Activated CD8-positive, alpha-beta memory T cell treated with anti-CD3 and anti-CD28 coated beads, Interleukin-2, amount 50 U/mL, for 1 hour (primary cell): Measurements from ENCODE around the gene SH3GLB1.

Experiments used
- DNase-seq: peaks from one replicate; pipeline ENCODE4 v3.0.0-alpha.2; 2020; ENCODE audit errors: extremely low read depth

The SH3GLB1 gene

GRCh38 chr1:86733340-86733739 lies 29.0 kb downstream of the SH3GLB1 start:
- no peak for DNase-seq

DNA sequence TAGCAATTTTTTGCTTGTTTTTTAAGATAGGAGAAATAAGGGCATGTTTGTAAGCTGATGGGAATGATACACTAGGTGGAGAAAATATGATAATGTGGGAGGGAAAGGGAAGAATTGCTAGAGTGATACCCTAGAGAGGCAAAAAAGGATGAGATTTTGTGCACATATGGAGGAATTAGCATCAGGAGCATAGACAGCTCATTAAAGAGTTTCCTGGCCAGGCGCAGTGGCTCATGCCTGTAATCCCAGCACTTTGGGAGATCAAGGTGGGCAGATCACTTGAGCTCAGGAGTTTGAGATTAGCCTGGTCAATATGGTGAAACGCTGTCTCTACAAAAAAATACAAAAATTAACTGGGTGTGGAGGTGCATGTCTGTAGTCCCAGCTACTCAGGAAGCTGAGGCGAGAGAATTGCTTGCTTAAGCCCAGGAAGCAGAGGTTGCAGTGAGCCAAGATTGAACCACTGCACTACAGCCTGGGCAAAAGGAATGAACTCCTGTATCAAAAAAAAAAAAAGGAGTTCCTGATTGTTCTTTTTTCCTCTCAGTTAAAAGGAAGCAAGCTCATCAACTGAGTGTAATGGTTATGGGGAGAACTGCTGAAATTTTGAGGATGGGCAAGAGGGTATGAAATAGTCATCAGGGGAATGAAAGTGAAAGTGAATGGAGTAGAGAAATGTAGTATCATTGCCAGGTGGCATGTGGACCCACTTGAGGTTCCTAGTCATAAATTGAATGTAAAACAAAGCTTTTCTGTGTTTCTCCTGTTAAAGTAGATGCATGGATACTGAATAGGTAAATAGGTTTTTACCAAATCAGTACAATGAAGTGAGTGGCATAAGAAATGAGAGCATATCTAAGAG lies 35.5 kb downstream of the SH3GLB1 start:
- no peak for DNase-seq

DNA sequence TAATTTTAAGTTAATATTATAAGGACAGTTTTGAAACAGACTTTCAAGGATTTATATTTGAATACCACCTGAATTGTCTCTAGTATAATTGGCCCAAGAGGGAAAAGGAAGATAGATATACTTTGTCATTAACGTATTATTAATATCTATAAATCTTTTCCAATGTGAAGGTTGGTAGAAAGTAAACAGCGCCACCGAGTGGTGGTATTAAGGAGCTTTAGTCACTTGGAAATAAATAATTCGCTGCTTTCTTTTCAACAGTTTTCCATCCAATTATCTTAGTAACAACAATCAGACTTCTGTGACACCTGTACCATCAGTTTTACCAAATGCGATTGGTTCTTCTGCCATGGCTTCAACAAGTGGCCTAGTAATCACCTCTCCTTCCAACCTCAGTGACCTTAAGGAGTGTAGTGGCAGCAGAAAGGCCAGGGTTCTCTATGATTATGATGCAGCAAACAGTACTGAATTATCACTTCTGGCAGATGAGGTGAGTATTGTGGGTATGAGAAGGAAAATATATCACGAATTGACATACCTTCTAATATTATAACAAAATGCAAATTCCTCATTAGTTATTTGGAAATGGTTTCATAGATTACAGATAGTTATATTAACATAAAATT lies 37.7 kb downstream of the SH3GLB1 start:
- DNase-seq, result no peak

GRCh38 chr1:86747304-86747703 lies 42.9 kb downstream of the SH3GLB1 start:
- no peak for DNase-seq

- DNase-seq, result no peak
These were observed 44.4 kb downstream of the SH3GLB1 start for GRCh38 chr1:86748622-86749373.

DNA sequence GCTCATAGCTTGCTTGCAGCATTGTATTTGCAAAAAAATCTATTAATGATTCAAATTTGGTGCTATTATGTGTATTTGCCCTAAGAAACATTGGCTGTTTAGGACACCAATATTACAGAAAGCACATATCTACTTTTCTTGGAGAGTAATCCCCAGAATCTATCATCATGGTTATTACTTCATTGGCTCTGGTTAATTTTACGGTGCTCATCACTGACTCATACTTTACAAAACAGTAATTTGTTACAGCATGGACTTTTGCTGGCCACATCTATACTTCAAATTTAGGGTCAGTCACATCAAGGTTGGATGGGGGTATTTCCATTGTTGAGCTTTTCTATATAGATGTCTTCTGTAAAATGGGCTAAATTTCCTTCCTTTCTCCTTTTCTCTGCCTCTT lies 45.7 kb downstream of the SH3GLB1 start:
- no peak for DNase-seq

- no peak for DNase-seq
These were observed 46.2 kb downstream of the SH3GLB1 start for GRCh38 chr1:86750530-86750929.

DNA sequence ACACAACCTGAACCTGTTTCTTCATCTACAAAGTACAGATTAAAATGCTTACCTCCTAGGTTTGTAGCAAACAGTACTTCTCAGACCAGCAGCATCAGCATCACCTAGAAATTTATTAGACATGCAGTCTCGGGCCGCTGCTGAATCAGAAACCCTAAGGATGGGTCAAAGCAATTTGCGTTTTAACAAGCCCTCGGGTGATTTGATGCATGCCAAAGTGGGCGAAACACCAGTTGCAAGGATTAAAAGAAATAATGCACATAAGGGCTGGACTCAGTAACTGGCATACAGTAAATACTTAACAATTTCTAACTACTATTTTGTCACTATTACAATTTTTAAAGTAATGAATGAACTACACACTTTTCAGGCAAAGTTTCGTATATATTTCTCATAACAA lies 47.5 kb downstream of the SH3GLB1 start:
- no peak for DNase-seq

DNA sequence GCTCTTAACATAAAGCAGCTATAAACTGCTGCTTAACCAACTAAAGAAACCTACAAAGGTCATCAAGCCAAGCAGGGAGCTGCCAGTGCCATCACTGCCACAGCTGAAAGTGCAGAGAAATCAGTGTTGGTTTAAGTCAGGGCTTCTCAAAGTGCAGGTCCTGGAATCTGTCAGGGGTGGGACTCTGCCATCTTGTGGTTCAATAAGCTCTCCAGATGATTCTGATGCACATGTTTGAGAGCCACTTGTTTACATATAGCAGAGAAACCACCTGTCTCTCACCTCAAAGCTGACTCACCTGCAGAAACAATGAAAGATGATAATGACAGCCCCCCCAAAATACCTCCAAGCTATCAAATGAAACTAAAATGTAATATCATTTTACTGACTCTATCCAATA lies 49.3 kb downstream of the SH3GLB1 start:
- DNase-seq, result no peak

DNA sequence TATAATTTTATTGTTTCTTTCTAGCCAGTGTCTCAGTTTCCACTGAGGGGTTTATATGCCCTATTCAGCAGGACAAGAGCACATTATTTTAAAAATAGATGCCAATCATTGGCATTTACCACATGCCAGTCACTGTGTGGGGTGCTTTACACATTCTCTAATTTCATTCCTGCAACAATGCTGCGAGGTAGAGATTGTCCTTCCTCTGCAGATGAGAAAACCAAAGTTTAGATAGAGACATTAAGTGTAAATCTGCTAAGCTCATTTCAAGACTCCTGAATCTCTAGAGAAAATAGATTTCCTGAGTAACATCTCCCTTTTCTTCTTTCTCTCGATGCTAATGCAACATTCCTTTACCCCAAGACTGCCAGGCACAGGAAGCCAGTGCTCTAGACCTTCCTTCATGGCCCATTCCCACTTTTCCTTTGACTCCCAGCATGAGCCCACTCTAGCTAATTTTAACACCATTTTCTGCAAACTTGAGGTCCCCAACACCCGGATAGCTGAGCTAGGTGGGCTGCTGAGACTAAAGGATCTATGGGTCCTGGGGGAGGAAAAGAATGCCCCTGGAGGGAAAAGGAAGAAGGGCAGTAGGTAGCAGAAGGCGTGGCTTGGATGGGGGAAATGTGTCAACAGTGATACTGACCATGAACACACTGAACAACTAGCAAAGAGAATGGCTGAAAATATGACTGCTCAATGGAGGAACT lies 50.0 kb downstream of the SH3GLB1 start:
- DNase-seq, result no peak

DNA sequence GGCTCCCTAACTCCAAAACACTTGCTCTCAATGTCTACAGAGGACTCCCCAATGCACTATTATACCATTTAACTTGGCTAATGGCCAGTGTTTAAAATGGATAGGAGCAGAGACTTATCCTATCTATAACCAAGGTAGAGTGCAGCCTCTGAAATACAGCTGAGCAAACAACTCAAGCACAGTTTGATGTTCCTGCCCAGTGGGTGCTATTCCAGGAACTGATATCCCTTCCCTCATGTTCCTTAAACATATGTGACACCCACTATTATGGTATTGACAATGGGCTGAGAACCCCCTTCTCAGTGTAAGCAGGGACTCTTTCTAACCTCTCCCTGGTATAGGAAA lies 51.7 kb downstream of the SH3GLB1 start:
- no peak for DNase-seq

DNA sequence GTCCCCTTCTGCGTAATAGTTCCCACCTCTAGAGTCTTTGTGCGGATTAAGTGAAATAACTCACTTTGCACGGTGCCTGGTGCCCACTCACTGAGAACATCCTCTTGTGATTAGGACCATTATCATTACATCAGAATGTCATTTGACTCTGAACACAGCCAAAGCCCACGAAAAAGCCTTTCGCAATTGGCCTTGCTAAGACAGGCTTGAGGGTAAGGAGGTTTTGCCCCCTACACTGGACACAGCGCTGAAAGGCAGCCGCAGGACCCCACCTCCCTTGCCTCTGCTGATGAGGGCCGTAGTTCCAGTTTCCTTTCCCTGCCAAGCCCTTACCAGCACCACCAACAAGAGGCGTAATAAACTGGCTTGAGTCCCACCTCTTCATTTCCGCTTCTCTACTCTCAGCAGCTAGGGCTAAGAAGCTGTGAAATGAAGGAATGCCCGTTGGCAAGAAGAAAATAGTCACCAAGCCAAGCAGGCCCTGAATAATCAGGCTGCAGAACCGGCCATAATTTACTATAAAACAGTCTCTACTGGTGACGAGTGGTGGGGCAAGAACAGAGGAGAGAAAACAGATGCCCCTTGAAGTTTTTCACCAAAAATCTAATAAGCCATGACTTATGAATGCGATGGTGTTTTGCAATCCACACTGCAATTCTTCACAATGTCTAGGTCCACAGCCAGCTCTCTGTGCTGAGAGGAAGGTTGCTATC lies 53.1 kb downstream of the SH3GLB1 start:
- DNase-seq, result no peak

DNA sequence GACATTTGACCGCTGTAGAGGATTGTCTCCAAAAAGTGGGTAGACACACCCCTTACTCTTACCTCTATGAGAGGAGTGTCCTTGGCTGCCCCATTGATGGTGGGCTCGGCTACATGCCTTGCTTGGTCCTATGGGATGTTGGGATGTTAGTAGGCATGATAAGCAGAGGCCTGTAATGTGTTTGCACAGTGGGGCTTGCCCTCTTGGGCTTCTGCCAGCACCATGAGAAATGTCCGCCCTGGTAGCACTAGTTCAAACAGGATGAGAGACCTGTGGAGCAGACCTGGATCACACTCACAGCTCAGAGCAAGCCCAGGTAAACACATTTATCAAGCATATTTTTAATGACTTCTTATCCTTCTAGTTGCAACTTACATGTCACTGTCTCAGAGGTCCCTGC lies 54.2 kb downstream of the SH3GLB1 start:
- no peak for DNase-seq

GRCh38 chr1:86760199-86760598 lies 55.8 kb downstream of the SH3GLB1 start:
- DNase-seq, result no peak

GRCh38 chr1:86762336-86762735 lies 58.0 kb downstream of the SH3GLB1 start:
- DNase-seq, result no peak

DNA sequence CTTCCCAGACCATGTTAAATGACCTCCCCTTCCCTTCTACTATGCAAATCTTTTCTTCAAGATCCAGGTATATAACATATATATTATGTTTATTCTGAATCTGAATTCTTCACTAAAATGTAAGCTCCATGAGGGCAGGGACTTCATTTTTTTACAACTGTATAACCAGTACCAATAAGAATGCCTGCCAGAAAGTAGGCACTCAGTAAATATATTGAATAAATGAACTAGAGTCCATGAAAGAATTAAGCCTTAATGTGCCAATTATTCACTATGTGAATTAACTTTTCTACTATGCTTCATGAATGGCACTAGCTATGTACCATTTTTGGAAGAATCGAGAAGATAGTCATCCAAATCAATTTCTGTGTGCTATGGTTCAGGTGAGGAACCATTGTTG lies 60.1 kb downstream of the SH3GLB1 start:
- DNase-seq, result no peak

DNA sequence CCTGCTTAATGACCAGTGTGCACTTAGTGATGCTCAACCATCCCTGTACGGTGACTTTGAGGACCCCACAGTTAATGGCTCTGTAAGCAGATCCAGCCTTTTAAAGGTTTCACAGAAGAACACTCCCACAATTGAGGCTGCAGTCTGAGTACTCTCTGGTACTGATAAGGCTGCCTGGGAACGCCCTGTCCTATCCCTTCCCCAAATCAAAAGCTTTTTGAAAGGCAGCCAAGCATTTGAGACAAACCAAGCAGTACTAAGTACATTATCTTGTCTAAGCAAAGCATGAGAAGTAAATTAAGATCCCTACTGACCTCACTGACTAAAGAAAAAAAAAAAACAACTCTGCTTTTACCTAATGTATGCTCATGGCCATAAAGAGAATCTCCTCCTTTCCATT lies 60.7 kb downstream of the SH3GLB1 start:
- no peak for DNase-seq

DNA sequence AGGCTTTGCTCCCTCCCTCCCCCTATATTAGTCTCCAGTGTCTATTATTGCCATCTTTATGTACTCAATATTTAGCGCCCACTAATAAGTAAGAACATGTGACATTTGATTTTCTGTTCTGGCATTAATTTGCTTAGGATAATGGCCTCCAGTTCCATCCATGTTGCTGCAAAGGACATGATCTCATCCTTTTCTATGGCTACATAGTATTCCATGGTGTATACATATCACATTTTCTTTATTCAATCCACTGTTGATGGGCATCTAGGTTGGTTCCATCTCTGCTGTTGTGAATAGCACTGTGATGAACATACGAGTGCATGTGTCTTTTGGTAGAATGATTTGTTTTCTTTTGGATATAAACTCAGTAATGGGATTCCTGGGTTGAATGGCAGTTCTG lies 61.3 kb downstream of the SH3GLB1 start:
- DNase-seq, result no peak

- no peak for DNase-seq
These were observed 64.2 kb downstream of the SH3GLB1 start for GRCh38 chr1:86768554-86768953.

GRCh38 chr1:86769065-86769464 lies 64.7 kb downstream of the SH3GLB1 start:
- DNase-seq, result no peak
